HT1080 (cell line): ENCODE data around the gene MIPEP. TPM values are rescaled to one million over a fixed set of nuclear protein-coding genes. Genes with fewer than 3 reads are reported as not detected.

Experiments
- DNase-seq: peaks from one replicate; pipeline ENCODE4 v3.0.0-alpha.2; 2015; ENCODE audit warnings: low read depth
- total RNA-seq: library from RNA; depleted of rRNA; stranded (reverse); fragments of >200 nt; shearing (Covaris generic); gene quantifications from 2 replicates; pipeline ENCODE4 v1.2.3, GENCODE V29; 2014

The MIPEP gene
- total RNA-seq, 1 experiment from 2014 or later = 16.0 TPM

DNA sequence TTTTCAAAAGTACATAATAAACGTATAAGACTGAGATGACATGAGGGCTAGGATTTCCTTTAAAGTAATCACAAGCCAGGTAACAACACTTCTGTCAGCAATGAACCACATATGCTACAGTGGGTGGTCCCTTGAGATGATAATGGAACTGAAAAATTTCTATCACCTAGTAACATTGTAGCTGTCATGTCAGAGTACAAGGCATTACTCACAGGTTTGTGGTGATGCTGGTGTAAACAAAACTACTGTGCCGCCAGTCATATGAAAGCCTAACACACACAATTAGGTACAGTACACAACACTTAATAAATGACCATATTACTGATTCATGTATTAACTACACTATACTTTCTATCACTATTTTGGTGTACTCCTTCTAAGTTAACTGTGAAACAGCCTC is 36.8 kb downstream of the MIPEP start:
- no peak for DNase-seq

DNA sequence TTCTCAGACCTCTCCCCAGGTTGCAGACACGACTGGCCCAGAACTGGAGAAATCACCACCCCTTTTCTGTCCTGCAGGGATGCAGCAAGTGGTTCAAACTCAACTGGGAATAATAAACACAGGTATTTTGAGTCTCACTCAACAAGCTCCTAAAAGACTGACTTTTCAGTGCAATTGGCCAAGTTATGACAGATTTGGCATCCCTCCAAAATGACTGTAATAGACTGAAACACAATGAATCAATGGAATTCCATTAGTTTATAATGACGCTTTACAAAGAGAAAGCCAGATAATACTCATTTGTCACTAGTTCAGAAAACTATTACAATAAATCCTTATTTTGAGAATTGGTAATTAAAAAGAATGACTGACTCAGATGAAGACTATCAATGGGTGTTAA is 38.1 kb downstream of the MIPEP start:
- no peak for DNase-seq

DNA sequence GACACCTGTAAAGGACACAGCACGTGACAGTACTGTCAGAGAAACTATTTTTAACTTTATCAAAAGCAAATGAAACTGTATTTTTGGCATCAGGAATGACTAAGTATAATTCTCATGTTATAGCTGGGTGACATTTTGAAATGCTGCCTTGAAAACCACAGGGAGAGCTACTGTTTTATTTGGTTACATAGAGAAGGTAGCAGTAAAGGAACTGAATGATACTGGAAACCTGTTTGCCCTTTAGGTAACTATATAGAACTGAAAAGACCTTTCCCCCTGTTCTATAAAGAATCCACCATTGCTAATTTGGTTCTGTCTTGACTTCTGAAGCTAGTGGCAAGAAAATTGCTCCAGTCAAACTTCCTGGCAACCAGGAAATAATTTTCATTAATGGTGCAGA is 39.1 kb downstream of the MIPEP start:
- no peak for DNase-seq

DNA sequence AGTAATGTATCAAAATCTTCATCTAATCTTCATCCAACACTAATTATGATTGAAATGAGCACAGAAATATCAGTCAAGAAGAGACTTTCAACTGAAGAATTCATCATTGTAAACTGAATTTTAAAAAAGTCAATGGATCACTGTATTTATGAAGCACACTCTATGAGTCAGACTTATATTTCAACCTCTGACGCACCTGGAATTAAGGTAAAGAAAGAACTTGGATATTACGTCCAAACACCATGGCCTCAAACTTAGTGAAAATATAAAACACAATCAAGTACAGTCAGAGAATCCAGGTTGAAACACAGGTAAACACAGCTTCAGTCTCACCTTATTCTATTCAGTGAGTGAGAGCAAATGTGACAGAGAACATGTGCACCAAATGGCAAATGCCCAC is 39.5 kb downstream of the MIPEP start:
- no peak for DNase-seq

DNA sequence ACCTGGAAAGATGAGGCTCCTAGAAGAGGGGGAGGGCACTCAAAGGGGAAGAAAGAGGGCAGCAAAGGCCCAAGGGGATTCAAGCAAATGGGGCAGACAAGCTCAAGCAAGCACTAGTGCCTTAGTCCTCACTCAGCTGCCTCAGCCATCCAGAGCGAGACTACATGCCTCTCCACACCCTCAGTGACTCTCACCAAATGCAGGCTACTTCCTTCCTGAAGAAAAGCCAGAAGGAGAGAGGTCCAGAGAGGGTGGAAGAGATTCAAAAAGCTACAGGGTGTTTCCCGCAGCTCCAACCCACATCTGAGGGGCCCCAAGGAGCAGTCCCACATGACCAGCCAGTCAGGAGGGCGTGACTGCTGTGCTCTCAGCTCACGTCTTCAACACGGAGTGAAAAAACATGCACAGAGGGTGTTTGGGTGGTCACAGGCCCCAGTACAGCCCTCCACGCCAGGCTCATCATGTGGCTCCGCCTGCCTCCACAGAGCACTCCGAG is 40.5 kb downstream of the MIPEP start:
- DNase-seq = no peak

DNA sequence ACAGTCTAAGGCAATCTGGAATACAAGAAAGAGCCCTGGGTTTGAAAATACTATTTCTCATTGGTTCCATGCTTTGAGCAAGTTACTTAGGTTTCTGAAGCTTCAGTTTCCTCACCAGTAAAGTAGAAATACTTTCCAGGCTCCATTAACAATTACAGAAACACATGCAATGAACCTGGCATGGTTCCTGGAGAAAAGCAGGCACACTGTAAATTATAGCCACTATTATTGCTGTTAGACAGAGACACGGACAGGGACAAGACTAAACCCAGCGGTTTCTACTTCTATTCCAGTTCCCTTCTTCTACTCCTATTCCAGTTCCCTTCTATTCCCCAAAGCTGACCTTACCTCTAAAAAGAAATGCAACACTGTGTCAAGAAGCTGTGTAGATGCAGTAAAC is 41.2 kb downstream of the MIPEP start:
- DNase-seq = no peak

DNA sequence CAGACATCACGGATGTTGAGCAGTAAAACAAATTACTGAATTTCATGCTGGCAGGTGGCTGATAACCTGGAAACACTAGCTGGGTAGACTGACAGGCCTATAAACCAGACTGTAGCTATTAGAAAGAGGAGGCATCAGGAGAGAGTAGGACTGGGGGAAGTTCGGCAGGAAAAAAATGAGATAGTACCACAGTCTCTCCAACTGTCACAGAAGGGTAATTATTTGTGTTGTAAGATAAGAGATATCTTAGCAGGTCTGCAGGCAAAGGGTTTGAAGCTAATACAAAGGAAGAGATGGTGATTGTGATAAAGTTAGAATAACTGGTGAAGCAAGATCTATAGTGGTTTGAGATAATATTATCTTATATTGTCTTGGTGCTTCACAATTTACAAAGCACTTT is 41.7 kb downstream of the MIPEP start:
- no peak for DNase-seq

DNA sequence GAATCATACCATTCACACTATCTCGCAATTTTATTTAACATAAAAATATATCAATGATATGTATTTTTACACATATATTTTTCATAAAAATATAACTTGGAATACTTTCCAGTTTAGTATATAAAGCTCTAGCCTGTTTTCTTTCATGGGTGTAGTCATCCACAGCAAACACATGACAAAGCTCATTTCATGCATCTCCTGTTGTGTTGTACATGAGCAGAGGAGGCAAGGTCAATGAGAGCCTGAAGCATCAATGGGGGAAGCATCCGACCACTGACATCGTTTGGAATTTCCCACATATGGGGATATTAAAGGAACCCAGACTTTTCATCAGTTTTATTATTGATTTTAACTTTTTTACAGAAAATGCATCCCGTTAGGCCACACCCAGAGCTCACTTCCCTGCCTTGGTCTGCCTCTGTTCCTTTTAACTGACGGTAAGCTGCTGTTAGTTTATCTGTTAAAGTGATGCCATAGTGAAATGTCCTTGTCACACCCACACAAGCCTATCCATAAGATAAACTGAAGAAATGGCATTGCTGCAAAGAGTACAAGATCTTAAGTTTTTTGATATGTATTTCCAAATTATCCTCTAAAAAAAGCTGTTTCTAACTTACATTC is 44.0 kb downstream of the MIPEP start:
- no peak for DNase-seq

DNA sequence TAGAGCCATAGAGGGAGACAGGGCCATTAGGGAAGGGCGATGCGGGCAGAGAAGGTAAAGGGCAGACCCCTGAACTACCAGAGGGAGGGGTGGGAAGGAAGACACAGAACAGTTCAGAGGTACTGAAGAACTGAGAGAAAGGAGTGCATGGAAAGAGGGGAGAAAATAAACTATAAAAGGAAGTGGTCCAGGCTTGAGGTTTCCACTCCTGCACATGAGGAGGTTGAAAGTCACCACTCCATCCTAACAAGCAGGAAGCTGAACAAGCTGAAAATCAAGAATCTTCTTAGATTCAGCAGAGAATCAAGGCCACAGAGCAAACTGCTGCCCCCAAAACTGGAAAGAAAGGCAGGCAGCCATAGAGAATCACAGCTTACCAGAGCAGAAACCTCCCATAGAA is 45.1 kb downstream of the MIPEP start:
- no peak for DNase-seq

DNA sequence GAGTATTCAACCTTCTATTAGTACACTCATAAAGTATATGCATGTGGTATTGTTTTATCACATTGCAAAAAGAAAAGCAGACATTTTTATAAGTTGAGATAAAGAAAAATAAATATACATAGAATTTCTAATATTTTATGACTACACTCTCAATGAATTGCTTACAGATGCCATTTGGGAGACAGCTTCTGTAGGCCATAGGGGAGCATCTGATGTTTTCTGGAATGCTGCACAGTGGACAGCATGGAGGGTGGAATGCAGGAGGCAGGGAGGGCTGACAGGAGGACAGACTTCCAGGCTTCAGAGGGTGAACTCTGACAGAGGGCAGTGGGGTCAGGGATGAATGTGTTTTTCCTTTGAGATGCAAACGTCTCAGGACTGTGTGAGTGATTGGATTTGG is 45.8 kb downstream of the MIPEP start:
- no peak for DNase-seq

DNA sequence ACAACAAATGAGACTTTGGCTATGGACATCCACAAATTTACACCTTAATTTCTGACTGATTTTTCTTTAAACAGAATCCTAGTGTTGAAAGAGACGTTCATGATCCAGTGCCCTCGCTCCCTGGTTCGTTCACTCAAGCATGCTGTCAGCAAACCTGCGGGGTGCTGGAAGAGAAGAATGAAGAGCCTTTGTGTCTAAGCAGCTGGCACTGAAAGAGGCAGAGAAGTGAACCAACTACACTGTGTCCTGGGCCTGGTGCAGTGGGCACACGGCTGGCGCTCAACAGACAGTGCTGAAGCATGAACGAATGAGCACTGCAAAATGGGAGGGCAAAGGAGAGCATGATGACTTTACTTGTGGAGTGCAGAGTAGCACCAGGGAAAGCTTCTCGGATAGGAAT is 46.8 kb downstream of the MIPEP start:
- no peak for DNase-seq

DNA sequence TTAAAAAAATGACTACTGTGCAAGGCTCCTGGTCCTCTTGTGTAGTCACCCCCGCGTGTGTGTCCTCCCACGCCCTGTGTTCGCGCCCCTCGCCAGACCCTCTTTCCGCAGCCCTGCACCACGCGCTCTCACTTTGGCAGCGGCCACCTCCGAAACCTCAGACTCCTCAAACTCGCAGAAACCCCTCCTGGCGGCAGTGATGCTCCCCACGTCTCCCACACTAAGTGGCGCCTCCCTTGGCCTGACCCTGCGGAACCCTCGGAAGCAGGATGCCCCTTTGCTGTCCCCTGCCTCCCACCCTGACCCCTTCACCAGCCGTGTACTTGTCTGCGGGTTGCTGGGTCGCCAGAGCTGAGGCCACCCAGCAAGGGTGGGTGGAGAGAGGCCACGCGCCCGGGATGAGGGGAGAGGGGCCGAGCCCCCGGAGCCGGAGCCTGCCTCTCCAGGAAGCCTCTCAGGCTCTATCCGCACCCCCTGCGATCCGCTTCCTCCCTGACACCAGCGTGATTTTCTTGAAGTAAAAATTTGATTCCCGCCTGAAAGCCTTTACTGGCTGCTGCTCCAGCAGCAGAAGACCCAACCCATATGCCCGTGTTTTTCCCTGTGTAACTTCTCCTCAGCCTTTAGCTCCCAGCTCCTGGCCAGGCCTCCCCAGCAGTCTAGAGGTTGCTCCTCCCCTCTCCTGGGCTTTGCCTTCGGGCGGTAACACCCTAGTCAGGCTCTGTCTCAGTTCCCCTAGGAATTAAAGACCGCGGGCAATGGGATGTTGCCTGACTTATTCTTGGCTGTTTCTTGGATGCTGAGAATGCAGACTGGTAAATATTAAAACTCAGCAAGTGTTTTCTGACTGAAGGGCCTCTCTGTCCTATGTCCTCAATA is 55.2 kb downstream of the MIPEP start:
- DNase-seq = no peak

DNA sequence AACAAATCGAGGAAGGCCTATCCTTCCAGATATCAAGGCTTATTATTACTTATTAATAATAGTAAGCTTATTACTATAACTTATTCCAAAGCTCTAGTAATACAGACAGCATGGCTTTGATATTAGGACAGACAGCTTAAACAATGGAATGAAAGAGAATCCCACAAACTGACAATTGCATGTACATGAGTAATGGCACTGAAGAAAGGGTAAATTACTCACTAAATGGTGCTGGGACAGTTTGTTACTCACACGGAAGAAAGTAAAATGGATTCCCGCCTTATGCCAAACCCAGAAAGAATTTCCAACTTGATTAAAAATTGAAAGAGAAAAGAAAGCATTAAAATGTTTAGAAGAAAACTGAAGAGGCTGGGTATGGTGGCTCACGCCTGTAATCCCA is 60.3 kb downstream of the MIPEP start:
- peak; percentile 11 for DNase-seq

DNA sequence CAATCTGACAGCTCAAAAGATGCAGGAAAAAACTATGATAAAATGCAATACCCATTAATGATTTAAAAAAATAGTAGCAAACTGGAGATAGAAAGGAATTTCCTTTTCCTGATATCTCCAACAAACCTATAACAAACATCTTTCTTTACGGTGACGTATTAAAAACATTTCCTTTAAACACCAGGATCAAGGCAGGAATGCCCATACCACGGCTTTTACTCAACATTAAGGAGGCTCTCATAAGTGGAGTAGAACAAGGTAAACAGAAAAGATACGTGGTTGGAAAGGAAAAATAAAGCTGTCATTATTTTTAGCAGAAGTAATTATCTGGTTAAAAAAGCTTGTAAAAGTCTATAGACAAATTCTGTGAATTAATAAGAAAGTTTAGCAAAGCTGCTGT is 61.1 kb downstream of the MIPEP start:
- no peak for DNase-seq

DNA sequence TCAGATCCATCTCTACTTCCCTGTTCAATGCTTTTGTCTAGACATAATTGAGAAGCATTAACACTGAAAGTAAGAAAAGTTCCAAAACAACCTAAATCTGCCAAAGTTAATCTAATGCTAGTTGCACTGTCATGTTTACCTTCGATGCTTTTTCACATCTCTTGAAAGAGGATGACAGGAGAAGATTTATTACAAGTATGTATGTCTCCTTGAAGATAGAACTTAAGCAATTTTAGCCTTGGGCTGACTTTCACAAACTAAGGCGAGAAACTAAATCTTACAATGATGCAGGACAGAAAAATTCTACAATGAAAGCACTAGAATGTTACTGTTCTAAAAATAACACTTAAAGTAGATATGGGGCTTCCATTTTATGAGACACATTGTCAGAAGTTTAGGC is 64.0 kb downstream of the MIPEP start:
- no peak for DNase-seq

DNA sequence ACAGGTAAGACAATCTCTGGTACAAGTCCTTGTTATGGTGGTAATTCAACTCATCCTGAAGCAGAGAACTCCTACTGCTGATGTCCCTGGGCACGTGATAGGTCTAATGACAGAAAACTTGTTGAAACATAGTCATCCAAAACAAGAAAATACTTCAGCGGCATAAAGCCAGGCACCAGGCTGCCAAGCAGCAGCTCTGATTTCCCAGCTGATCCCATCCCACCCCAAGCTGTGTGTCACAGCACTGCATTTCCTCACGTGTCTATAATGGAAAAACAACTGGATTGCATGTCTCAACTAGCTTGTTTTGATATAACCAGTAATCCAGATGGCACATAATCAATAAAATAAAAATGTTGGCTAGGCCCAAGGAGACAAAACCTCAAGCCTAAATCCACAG is 64.8 kb downstream of the MIPEP start:
- no peak for DNase-seq

DNA sequence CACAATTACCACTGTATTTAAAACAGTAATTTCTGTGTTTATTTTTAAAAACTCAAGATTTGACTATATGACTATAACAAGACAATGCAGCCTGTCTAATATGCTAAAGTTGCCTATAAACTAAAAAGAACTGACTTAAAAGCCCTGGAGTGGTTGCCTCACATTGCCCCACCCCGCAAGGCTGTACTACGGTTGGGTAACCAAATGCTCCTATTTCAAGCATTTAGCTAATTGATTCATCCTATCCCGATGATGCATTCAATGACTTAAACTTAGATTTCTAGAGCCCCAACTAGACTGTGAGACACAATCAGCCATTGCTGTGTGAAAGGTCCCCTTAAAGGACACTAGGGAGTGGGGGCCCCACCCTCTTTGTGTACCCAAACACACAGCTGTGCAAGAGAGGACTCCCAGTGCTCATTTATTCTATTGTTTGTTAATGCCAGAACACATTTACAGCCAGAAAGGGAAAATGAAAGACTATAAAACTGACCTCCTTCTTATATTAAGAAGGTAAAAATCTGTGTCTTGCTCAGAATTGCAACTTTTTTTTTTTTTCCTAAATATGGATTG is 66.9 kb downstream of the MIPEP start:
- no peak for DNase-seq

DNA sequence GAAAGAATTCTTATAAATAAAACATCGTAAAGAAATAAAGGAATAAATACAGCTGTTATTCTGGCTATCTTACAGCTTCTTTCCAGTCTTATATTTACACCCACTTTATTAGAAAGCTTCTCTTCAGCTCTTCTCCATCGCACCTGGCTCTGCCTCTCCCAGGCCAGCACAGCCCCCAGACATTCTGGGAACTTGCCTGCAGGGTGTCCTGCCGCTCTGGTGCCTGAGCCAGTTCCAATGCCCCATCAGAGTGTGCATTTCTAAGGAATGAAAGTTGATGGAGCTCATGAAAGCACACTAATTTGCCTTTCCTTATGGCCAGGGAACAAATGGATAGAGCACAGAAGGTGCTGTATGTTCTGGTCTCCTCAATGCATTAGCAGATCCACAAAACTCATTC is 68.7 kb downstream of the MIPEP start:
- no peak for DNase-seq

DNA sequence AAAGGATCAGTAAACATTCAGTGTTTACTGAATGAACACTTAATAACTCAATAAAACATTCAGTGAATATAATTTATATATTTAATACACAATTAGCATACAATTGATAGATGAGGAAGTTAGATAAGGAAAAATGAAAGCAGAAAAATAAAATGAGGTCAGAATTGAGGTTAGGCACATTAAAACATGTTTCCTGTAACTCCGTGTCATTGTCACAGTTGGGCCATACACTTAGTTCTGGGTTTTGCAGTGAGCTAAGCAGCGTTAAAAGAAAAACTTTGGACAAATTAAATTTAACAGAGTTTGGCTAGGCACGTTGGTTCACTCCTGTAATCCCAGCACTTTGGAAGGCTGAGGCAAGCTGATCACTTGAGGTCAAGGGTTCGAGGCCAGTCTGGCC is 71.4 kb downstream of the MIPEP start:
- DNase-seq = no peak

DNA sequence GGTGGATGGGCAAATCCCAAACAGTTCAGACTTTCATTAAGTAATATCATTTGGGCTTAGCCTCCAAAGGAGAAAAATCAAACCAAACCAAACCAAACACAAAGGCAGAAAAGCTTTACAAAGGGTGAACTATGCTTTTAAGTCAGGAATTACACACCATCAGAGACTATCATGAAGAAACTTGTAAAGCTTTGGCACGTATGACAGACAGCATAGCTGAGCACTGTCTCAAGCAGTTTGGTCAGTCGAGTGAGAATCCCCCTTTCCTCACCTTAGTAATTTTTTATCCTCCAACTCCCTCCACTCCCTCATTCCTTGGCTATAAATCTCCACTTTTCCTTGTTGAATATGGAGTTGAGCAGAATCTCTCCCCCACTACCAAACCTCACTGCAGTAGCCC is 72.1 kb downstream of the MIPEP start:
- DNase-seq = no peak

DNA sequence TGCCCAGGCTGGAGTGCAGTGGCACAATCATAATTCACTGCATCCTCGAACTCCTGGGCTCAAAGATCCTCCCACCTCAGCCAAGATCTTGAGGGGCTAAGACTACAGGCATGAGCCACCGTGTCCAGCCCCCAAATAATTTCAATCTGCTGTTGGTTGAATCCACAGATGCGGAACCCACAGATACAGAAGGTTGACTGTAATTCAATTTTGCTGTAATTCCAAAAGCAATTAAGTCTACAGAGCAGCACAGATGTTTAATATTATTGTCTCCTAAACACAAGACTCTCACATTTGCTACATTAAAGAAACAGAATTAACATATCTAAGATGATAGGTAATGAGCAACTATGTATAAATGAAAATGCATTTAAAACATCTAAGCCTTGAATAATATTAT is 75.6 kb downstream of the MIPEP start:
- DNase-seq = no peak

DNA sequence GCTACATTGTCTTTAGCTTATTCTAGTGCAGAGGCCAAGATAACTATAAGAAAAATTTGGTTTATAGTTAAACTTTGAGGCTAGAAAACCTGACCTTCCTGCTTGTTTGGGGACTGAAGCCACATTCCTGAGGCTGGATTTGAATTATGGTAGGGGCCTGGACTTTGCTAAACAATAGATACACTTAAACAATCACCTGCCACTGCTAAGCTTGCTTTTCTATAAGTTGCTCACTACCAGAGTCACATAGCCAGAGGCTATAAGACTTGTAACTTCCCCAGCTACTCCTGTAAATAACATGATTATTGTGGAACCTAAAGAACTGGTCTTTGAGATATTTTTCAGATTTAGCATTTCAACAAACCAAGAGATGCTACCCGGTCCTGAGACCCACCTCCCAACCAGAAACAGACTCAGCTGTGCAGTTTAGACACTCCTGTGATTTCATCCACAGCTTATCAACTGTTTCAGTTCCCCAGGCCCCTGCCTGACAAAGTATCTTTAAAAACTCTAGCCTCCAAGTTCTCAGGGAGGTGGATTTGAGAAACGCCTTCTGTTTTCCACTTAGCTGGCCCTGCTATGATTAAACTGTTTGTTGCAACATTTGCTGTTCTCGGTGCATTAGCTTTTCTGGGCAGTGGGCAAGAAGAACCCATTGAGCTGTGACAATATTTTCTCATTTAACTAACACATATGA is 77.7 kb downstream of the MIPEP start:
- no peak for DNase-seq
